Epidermal melanocyte (primary cell): ENCODE results near the gene CDH23.

Experiments used
- DNase-seq: peaks from one replicate; pipeline ENCODE4 v3.0.0; 2011; ENCODE audit warnings: low spot score; ENCODE audit not compliant: insufficient read length

The CDH23 gene

GRCh38 chr10:71740069-71740653, 343.4 kb downstream of the CDH23 start:
- DNase-seq = no peak

GRCh38 chr10:71741029-71741428, 344.3 kb downstream of the CDH23 start:
- DNase-seq = no peak

GRCh38 chr10:71741671-71742070, 345.0 kb downstream of the CDH23 start:
- no peak for DNase-seq

GRCh38 chr10:71742301-71743088, 345.8 kb downstream of the CDH23 start:
- no peak for DNase-seq

- no peak for DNase-seq
Measured at GRCh38 chr10:71743089-71743838, 346.5 kb downstream of the CDH23 start.

- DNase-seq = no peak
Measured at GRCh38 chr10:71743866-71744265, 347.1 kb downstream of the CDH23 start.

GRCh38 chr10:71744897-71745663, 348.4 kb downstream of the CDH23 start:
- DNase-seq = no peak

GRCh38 chr10:71745664-71746250, 349.0 kb downstream of the CDH23 start:
- DNase-seq = no peak

GRCh38 chr10:71746344-71747037, 349.8 kb downstream of the CDH23 start:
- DNase-seq = no peak

GRCh38 chr10:71747039-71747531, 350.4 kb downstream of the CDH23 start:
- DNase-seq = no peak

GRCh38 chr10:71747551-71748523, 351.1 kb downstream of the CDH23 start:
- DNase-seq = no peak

GRCh38 chr10:71748671-71749191, 352.0 kb downstream of the CDH23 start:
- no peak for DNase-seq

GRCh38 chr10:71749396-71749795, 352.7 kb downstream of the CDH23 start:
- no peak for DNase-seq

GRCh38 chr10:71750124-71750841, 353.6 kb downstream of the CDH23 start:
- DNase-seq = no peak

GRCh38 chr10:71750986-71751385, 354.3 kb downstream of the CDH23 start:
- DNase-seq = no peak

- DNase-seq = no peak
Measured at GRCh38 chr10:71751515-71752224, 354.9 kb downstream of the CDH23 start.

GRCh38 chr10:71752391-71753090, 355.8 kb downstream of the CDH23 start:
- DNase-seq = no peak
